Right hindlimb (tissue), 1 donor: ENCODE data around the gene HNF4A.

Experiments
- DNase-seq: peaks from one replicate; pipeline ENCODE4 v3.0.0-alpha.2; 2018

The HNF4A gene

GRCh38 chr20:44406572-44407137 is 51.2 kb downstream of the HNF4A start:
- no peak for DNase-seq

DNA sequence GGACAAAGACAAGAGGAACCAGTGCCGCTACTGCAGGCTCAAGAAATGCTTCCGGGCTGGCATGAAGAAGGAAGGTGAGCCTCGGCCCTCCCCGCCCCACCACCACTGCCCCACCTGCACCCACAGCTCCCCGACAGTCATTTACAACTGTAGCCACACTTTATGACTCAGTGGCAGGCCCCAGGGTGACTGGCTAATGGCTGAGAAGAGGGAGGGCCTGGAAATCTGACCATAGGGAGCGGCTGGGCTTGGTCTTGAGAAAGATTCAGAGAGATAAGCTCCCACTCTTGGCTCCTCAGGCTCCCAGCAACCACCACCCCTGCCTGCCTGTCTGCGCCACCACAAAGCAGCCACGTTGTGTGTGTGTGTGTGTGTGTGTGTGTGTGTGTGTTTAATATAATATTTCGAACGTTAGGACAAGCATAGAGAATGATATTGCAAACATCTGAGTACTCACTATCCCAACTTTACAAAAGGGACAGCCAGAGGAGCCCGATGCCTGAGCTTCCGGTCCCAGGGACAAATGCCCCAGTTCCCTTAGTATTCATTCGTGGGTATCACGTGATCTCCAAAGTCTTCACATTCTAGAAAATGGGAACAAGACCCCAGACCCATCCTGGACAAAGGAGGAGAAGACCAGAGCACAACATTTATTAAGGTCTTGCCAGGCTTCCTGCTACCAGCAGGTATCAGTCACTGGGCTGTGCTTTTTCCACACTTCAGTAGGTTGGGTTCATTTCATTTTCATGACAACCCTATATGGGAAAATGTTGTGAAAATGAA is 52.1 kb downstream of the HNF4A start:
- no peak for DNase-seq

GRCh38 chr20:44409132-44409600 is 53.7 kb downstream of the HNF4A start:
- DNase-seq = no peak

GRCh38 chr20:44410583-44411019 is 55.1 kb downstream of the HNF4A start:
- DNase-seq = no peak

DNA sequence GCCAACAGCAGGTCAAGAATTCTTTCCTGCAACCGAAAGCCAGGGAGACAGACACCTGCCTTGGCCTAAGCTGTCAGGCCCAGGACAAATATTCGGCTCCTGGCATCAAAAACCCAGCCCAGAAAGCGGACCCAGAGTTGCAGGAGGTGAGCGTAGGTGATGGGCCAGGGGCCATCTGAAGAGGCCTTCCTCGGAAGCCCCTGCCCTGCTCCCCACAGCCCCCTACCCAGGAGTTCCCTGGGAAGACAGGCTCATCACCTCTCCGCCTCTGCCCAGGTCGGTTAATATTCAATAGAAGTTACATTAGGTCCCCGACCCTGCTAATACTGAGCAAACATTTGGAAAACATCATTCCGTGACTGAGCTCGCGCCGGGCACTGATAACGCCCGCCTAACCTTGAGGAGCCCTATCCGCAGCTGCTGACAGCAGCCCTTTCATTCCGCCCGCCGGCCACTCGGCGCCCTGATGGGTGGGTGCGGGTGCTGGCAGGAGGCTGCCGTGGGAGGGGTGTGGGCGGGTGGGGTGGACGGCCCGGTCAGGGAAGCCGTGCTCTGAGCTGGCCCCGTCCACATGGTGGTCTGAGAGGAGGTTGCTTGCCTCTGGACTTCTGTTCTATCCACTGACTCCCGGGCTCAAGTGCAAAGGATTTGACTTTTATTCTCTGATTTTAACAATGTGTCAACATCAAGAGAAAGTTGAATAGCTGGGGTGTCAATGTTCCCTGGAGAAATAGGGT is 55.7 kb downstream of the HNF4A start:
- no peak for DNase-seq

- DNase-seq = no peak
These were observed 56.4 kb downstream of the HNF4A start for GRCh38 chr20:44411757-44412401.

- DNase-seq = no peak
These were observed 57.1 kb downstream of the HNF4A start for GRCh38 chr20:44412402-44413144.

GRCh38 chr20:44413575-44414345 is 58.3 kb downstream of the HNF4A start:
- DNase-seq = no peak

GRCh38 chr20:44414346-44414714 is 58.8 kb downstream of the HNF4A start:
- no peak for DNase-seq

GRCh38 chr20:44414808-44415207 is 59.3 kb downstream of the HNF4A start:
- no peak for DNase-seq

- DNase-seq = no peak
These were observed 60.6 kb downstream of the HNF4A start for GRCh38 chr20:44415833-44416715.

DNA sequence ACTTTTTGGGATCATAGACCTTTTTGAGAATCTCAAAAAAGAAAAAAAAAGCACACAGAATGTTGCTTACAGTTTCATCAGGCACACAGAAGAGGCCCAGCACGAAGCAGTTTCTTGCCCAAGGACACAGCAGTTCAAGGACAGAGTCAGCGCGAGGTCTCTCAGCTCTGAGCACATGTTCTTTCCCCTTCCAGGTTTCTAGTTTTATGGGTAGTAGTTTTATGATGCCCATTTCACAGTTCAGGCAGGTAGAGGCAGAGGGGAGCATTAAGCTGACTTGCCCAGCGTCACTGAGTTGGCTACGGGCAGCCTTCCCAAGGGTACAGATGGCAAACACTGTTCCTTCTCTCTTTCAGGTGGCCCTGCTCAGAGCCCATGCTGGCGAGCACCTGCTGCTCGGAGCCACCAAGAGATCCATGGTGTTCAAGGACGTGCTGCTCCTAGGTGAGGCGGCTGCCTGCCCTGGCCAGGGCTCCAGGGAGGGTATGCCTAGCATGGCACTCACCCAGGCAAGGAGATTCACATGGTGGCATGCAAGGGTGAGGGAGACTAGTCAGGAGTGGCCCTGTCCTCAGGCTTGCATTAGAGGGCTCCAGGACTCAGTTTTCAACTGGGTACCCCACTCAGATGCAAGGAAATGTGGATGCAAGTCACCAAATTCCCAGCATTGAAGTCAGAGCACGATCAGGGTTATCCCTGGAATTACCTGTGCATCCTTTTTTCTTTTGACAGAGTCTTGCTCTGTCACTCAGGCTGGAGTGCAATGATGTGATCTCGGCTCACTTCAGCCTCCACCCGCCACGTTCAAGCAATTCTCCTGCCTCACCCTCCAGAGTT is 62.8 kb downstream of the HNF4A start:
- DNase-seq = no peak

DNA sequence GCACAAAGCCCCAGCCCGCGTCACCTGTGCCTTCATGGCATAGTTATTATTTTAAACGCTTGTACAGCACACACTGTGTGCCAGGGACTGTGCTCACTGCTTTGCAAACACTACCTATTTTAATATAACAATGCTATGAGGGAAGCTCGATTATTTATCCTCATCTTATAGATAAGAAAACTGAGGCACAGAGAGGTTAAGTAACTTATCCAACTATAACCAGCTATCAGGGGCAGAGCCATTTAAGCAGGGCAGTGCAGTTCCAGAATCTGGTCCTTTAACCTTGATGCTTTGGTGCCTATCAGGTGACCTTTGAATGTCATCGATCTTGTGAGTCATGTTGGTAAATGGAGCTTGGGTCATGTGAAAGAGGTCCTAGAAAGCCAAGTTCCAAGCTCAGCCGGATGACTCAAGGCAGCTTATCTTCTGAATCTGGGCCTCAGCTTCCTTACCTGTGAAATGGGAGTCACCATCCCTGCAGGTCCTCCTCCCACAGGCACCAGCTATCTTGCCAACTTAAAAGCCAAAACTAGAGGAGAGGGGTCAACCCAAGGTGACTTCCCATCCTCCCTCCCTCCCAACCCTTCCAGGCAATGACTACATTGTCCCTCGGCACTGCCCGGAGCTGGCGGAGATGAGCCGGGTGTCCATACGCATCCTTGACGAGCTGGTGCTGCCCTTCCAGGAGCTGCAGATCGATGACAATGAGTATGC is 63.8 kb downstream of the HNF4A start:
- DNase-seq = no peak

DNA sequence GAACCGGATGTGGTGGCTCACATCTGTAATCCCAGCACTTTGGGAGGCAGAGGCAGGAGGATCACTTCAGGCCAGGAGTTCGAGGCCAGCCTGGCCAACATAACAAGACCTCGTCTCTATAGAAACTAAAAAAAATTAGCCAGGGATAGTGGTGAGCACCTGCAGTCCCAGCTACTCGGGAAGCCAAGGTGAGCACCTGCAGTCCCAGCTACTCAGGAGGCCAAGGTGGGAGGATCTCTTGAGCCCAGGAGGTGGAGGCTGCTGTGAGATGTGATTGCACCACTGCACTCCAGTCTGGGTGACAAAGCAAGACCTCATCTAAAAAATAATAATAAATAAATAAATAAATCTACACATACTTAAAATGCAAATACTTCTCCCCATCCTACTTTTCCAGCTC is 65.0 kb downstream of the HNF4A start:
- DNase-seq = no peak

- DNase-seq = no peak
These were observed 66.6 kb downstream of the HNF4A start for GRCh38 chr20:44422083-44422482.

DNA sequence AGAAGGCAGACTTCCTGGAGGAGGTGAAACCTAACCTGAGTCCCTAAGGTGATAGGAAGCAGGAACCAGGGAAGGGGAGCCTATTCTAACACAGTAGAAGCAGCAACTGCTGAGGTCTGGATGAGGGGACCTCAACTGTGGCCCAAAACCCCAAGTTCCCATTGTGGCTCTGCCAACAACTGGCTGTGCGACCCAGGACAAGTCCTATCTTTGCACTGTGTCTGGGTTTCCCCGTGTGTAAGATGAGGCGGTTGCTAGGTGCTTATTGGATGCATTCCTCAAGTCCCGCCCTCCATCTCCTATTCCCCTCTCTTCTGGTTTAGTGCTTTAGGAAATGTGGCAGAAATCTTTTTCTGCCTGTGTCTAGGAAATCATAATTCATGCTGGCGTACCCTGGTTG is 68.0 kb downstream of the HNF4A start:
- DNase-seq = no peak

DNA sequence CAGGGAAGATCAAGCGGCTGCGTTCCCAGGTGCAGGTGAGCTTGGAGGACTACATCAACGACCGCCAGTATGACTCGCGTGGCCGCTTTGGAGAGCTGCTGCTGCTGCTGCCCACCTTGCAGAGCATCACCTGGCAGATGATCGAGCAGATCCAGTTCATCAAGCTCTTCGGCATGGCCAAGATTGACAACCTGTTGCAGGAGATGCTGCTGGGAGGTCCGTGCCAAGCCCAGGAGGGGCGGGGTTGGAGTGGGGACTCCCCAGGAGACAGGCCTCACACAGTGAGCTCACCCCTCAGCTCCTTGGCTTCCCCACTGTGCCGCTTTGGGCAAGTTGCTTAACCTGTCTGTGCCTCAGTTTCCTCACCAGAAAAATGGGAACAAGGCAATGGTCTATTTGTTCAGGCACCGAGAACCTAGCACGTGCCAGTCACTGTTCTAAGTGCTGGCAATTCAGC is 68.6 kb downstream of the HNF4A start:
- DNase-seq = no peak

DNA sequence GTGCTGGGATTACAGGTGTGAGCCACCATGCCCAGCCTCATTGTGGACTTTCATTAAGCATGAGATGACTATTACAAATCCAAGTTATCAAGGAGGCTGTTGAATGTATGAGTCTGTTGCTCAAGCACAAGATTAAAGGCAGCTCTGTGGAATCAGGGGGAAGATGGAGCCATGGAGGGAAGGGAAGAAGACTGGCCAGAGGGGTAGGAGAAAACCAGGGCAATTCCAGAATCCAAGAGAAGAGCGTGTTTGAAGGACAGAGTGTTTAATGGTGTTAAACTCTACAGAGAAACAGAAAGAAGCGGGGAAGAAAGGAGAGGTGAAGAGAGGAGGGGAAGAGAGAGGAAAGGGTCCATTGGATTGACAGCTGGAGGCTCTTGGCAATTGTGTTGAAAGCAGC is 70.4 kb downstream of the HNF4A start:
- no peak for DNase-seq
